ENCODE data around the gene EXPH5.

The EXPH5 gene

DNA sequence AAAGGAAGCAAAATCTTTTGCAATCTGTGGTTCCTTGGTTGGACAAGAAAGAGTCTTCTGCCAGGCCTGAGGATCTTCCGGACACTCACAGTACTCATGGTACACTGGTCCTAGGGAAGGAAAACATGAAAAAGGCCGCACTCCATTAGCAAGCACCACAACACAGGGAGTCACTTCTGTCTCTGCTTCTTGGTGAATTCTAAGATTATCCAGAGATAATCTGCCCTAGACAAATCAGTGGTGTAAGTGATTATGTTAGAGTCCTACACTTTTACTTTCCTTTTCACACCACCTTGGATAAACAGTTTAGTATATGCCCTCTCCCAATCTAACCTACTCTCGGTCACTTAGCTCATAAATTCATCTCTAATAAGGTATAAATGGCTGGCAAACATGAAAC is 107.2 kb downstream of the EXPH5 start:
- H3K4me3 ChIP-seq (replicated peaks; ENCODE audit: low read depth, low read length): no peak overlapping the region

DNA sequence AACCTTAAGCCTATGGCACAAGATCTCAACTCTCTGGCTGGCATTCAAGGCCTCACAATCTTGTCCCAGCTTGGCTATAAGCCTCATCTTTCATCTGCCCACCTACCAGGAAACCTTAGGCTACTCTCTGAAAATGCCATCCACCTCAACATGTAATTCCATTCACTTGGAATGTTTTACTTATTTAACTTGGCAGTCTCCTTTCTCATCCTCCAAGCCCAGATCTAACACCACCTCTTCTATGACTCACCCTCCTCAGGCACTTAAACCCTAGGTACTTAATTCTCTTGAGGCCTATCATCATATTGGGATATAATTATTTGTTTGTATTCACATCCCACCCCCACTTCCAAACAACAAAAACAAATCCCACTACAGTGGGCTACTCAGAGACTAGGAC is 110.4 kb downstream of the EXPH5 start:
- H3K4me3 ChIP-seq (replicated peaks; ENCODE audit: low read depth, low read length): no peak overlapping the region
- DNase-seq (ENCODE audit: extremely low read depth, low read depth): no peak
- no peak for TF ChIP-seq CTCF (IDR thresholded peaks at IDR 0.05; ENCODE audit: low read depth, low read length, missing control alignments)

More for the DNA sequence above, 107.2 kb downstream of the EXPH5 start:
- no peak for DNase-seq (ENCODE audit: extremely low read depth, low read depth)
- TF ChIP-seq CTCF (IDR thresholded peaks at IDR 0.05; ENCODE audit: low read depth, low read length, missing control alignments): no peak

- TF ChIP-seq CTCF (IDR thresholded peaks at IDR 0.05; ENCODE audit: low read depth, low read length, missing control alignments): no peak
- H3K4me3 ChIP-seq (replicated peaks; ENCODE audit: low read depth, low read length): no peak overlapping the region
- no peak for DNase-seq (ENCODE audit: extremely low read depth, low read depth)
Observed at GRCh38 chr11:108474664-108475463, 118.7 kb downstream of the EXPH5 start.

- no peak overlapping the region for H3K4me3 ChIP-seq (replicated peaks; ENCODE audit: low read depth, low read length)
- no peak for DNase-seq (ENCODE audit: extremely low read depth, low read depth)
- no peak for TF ChIP-seq CTCF (IDR thresholded peaks at IDR 0.05; ENCODE audit: low read depth, low read length, missing control alignments)
Observed at GRCh38 chr11:108472681-108473080, 120.9 kb downstream of the EXPH5 start.

DNA sequence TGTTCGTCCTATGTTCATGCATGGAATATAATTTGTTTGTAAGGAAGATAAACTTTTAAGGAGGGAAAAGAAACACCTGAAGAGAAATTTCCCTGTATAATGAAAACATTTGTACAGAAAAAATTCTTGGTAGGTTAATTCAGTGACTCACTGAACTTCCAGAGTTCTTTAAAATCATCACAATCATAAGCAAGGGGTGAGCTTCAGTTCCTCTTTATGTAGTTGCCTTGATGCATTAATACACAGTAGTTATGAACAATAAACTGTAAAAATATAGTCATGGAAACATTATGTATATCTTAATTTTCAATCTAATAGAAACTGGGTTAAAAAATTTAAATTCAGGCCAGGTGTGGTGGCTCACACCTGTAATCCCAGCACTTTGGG is 125.1 kb downstream of the EXPH5 start:
- TF ChIP-seq CTCF (IDR thresholded peaks at IDR 0.05; ENCODE audit: low read depth, low read length, missing control alignments): no peak
- DNase-seq (ENCODE audit: extremely low read depth, low read depth): no peak
- H3K4me3 ChIP-seq (replicated peaks; ENCODE audit: low read depth, low read length): no peak overlapping the region

DNA sequence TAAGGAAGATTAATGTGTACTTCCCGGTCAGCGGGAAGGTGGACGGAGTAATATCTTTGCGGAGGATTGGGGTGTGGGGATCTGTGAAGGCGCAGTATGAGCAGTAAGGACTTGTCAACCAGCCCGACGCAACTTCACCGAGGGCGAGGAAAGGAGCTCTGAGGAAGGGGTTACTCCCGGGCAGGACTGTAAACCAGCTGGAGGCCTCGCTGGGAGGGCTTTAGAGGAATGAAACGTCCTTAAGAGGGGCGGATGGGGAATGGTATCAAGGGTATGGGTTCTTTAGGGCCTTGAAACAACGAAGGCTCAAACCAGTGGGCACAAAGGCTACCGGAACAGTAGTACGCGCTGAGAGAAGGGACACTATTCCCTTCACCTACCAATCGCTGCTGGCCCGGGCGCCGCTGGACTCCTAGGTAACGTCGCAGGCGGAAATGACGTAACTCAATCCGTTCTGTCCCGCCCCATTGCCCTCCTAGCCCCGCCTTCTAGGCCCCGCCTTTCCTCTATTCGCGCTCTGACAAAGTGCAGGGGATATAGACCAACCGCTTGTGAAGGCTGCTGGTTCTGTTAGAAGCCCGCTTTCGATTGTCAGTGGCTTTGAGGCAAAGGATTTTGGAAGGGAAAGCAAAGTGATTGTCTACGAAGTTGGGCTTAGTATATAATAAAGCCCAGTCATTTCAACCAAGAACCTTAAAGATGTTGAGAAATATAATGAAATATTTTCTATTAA is 126.3 kb downstream of the EXPH5 start, which contains the start of gene C11orf65:
C11orf65 (minus strand) TSS at position 439 of the 733 bp plus-strand sequence. CDS start 5,970 bp downstream, outside the sequence.
- no peak for TF ChIP-seq CTCF (IDR thresholded peaks at IDR 0.05; ENCODE audit: low read depth, low read length, missing control alignments)

More for the DNA sequence above, 126.3 kb downstream of the EXPH5 start, which contains the start of gene C11orf65:
- peak within 1 kb of the TSS; percentile 78 for H3K4me3 ChIP-seq (replicated peaks; ENCODE audit: low read depth, low read length)
- DNase-seq (ENCODE audit: extremely low read depth, low read depth): peak; percentile 92

Measured in HFF-Myc (cell line).